Measurements from ENCODE around the gene LSM7.

The LSM7 gene

DNA sequence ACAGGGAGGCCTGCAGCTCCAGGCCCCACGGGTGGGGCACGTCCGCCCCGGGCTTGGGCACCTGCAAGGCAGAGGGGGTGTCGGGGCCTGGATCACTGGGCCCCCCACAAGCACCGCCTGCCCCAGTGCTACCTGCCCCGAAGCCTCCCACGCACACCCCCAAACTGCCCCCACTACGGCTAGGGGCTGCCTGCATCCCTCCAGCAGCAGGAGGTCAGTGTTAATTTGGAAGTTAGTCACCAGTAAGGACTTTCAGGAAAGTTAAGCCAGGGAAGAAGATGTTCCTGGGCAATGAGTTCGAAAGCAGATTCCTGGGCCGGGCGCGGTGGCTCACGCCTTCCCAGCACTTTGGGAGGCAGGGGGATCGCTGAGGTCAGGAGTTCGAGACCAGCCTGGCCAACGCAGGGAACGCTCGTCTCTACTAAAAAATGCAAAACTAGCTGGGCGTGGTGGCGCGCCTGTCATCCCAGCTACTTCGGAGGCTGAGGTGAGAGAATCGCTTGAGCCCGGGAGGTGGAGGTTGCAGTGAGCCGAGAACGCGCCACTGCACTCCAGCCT is 51.9 kb downstream of the LSM7 start:
- H3K36me3 ChIP-seq (ENCODE audit: insufficient read depth, low read length), result peaks cover 43% of the 10 kb centered on the region
- H3K9me3 ChIP-seq (ENCODE audit: low read length), result no peaks in the 10 kb centered on the region
- peaks cover 6% of the 10 kb centered on the region; the same call in 1 of the 2 replicates for H3F3A ChIP-seq (ENCODE audit: insufficient read depth, low read length)
- no peak overlapping the region for H3K27ac ChIP-seq (ENCODE audit: low read depth, low read length, poor library complexity, severe bottlenecking)
- no peak overlapping the region for H2AFZ ChIP-seq (ENCODE audit: low read length)
- no peaks in the 10 kb centered on the region for H3K9me2 ChIP-seq (ENCODE audit: low read depth, low read length)
- H3K4me3 ChIP-seq (ENCODE audit: low read depth, low read length, poor library complexity, severe bottlenecking), result no peak overlapping the region
- peaks cover 26% of the 10 kb centered on the region for H3K4me1 ChIP-seq (ENCODE audit: insufficient read depth, low read length, severe bottlenecking)
- no peak overlapping the region for H3K9ac ChIP-seq (ENCODE audit: low read length)
- no peak overlapping the region for H3K4me2 ChIP-seq (ENCODE audit: low read length)
- peaks cover 9% of the 10 kb centered on the region for H3K79me2 ChIP-seq (ENCODE audit: insufficient read depth, low read length)
- no peaks in the 10 kb centered on the region for H3K27me3 ChIP-seq (ENCODE audit: insufficient read depth, low read length)
- H4K20me1 ChIP-seq (ENCODE audit: insufficient read depth, low read length), result 0 out of 2 replicates have a peak, but pooled peaks cover 2% of the 10 kb centered on the region
- TF ChIP-seq, protein P1, sequence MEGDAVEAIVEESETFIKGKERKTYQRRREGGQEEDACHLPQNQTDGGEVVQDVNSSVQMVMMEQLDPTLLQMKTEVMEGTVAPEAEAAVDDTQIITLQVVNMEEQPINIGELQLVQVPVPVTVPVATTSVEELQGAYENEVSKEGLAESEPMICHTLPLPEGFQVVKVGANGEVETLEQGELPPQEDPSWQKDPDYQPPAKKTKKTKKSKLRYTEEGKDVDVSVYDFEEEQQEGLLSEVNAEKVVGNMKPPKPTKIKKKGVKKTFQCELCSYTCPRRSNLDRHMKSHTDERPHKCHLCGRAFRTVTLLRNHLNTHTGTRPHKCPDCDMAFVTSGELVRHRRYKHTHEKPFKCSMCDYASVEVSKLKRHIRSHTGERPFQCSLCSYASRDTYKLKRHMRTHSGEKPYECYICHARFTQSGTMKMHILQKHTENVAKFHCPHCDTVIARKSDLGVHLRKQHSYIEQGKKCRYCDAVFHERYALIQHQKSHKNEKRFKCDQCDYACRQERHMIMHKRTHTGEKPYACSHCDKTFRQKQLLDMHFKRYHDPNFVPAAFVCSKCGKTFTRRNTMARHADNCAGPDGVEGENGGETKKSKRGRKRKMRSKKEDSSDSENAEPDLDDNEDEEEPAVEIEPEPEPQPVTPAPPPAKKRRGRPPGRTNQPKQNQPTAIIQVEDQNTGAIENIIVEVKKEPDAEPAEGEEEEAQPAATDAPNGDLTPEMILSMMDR (IDR thresholded peaks at IDR 0.05; ENCODE audit: low read length), result no peak

DNA sequence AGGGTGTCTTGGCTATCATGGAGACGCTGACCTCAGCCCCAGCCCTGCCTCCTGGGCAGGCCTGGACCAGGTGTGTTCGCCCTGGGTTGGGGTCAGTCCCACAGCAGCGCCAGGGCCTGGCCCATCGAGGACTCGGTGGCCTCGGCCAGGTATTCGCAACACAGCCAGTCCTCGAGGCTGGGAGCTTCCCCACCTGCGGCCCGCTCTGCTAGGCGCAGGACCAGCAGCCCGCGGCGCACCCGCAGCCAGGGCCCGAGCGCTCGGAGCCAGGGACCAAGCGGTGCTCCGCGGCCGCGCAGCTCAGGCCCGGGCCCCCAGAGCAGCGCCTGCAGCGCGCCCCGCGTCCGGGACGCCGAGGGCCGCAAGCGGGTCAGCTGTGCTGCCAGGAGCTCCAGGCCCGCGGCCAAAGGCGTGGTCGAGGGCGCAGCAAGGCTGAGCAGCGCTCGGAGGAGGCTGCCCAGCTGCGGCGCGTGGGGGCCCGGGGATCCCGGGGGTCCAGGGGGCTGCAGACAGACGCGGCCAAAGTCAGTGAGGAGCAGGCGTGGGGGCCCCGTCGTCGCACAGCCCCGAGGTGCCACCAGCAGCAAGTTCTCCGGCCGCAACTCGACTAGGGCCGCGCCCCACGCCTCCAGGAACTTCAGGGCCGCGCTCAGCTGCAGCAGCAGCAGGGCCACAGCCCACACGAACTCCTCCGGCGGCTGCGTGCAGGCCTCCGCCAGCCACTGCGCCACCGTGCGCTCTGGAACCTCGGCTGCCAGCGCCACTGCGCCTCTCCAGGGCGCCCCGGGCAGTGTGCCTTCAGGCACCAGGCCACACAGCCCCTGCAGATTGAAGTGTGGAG is 52.6 kb downstream of the LSM7 start:
- Histone ChIP-seq H3K4me3 (ENCODE audit: low read depth, low read length, poor library complexity, severe bottlenecking) (no peak overlapping the region), H3K9me2 (ENCODE audit: low read depth, low read length) (no peaks in the 10 kb centered on the region), H3K27me3 (ENCODE audit: insufficient read depth, low read length) (no peaks in the 10 kb centered on the region), H3K4me2 (ENCODE audit: low read length) (no peak overlapping the region), H3K36me3 (ENCODE audit: insufficient read depth, low read length) (peaks cover 49% of the 10 kb centered on the region), H3K9me3 (ENCODE audit: low read length) (no peaks in the 10 kb centered on the region), H4K20me1 (ENCODE audit: insufficient read depth, low read length) (0 out of 2 replicates have a peak, but pooled peaks cover 2% of the 10 kb centered on the region), H3K4me1 (ENCODE audit: insufficient read depth, low read length, severe bottlenecking) (peaks cover 31% of the 10 kb centered on the region), H2AFZ (ENCODE audit: low read length) (no peak overlapping the region), H3K27ac (ENCODE audit: low read depth, low read length, poor library complexity, severe bottlenecking) (no peak overlapping the region), H3K79me2 (ENCODE audit: insufficient read depth, low read length) (peaks cover 16% of the 10 kb centered on the region), H3F3A (ENCODE audit: insufficient read depth, low read length) (peaks cover 7% of the 10 kb centered on the region; the same call in 1 of the 2 replicates), H3K9ac (ENCODE audit: low read length) (no peak overlapping the region)
- TF ChIP-seq EZH2 (IDR thresholded peaks at IDR 0.05; ENCODE audit: borderline replicate concordance, low read length), result no peak
- TF ChIP-seq, protein P1 (IDR thresholded peaks at IDR 0.05; ENCODE audit: low read length), result no peak

DNA sequence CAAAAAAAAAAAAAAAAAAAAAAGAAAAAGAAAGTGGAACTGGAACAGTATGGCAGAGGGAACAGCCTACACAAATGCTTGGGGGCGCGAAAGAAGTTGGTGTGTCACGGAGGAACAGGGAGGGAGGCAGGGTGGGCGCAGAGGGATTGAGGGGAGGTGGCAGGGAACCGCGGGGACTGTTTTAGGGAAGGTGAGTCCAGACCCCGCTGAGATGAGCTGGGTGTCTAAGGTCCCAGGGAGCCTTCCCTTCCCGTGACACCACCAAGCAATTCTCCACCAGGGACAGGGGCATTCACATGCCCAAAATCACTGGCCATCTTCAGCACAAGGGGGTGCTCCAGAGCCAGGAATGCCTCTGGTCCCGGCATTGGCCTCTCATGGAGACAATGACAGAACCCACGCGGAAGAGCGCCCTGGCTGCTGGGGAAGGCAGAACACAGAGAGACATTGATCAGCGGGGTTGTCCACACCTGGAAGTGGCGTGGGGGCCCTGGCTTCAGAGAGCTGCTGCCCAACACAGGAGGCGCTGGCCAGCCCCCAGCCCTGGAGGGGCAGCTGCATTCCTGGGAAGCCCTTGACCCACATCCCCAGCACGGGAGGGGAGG is 53.4 kb downstream of the LSM7 start:
- no peak overlapping the region for H3K9ac ChIP-seq (ENCODE audit: low read length)
- 0 out of 2 replicates have a peak, but pooled peaks cover 2% of the 10 kb centered on the region for H4K20me1 ChIP-seq (ENCODE audit: insufficient read depth, low read length)
- peaks cover 7% of the 10 kb centered on the region; the same call in 1 of the 2 replicates for H3F3A ChIP-seq (ENCODE audit: insufficient read depth, low read length)
- no peak overlapping the region for H3K4me3 ChIP-seq (ENCODE audit: low read depth, low read length, poor library complexity, severe bottlenecking)
- H3K36me3 ChIP-seq (ENCODE audit: insufficient read depth, low read length), result peaks cover 55% of the 10 kb centered on the region
- no peaks in the 10 kb centered on the region for H3K27me3 ChIP-seq (ENCODE audit: insufficient read depth, low read length)
- no peak overlapping the region for H3K27ac ChIP-seq (ENCODE audit: low read depth, low read length, poor library complexity, severe bottlenecking)
- no peaks in the 10 kb centered on the region for H3K9me3 ChIP-seq (ENCODE audit: low read length)
- no peaks in the 10 kb centered on the region for H3K9me2 ChIP-seq (ENCODE audit: low read depth, low read length)
- H3K4me1 ChIP-seq (ENCODE audit: insufficient read depth, low read length, severe bottlenecking), result peaks cover 31% of the 10 kb centered on the region
- peaks cover 22% of the 10 kb centered on the region for H3K79me2 ChIP-seq (ENCODE audit: insufficient read depth, low read length)
- no peak for TF ChIP-seq EZH2 (IDR thresholded peaks at IDR 0.05; ENCODE audit: borderline replicate concordance, low read length)
- TF ChIP-seq, protein P1 (IDR thresholded peaks at IDR 0.05; ENCODE audit: low read length), result peak; percentile 30; the same call in 1 of the 2 replicates
- H2AFZ ChIP-seq (ENCODE audit: low read length), result no peak overlapping the region
- no peak overlapping the region for H3K4me2 ChIP-seq (ENCODE audit: low read length)

Measured in OCI-LY1 (cell line).